GM10847 (cell line): ENCODE results near the gene PPIF.

Experiments
- POLR2A ChIP-seq: IDR thresholded peaks from 2 replicates; pipeline ENCODE4 v1.6.1; 2011; ENCODE audit not compliant: insufficient read length; ENCODE audit errors: extremely low read depth

Gene PPIF

DNA sequence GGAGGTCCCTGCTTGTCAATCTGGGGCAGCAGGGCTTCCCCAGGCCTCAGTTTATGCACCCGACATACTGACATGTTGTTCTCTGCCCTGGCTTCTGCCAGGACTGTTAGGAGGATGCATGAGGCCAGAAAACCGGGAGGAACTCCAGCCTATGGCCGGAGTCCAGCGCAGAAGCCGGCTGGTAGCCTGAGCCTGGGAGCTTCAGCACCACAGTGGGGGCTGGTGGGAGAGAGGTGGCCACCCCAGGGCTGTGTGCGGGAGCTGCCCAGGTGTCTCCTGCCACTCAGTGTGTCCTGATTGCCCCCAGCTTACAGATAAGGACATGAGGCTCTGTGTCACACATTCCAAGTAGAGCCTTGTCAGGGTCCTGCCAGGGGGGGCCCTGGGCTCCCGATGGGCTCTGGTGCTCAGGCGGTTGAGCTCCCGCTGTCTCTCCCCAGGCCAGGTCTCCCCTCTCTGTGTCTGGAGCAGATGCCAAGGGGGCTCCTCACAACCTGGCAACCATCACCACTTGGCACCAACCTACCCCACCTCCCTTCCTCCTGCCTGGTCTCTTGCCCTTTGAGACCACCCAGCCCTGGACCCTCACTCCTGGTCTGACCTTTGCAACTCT, 32.3 kb downstream of the PPIF start:
- no peak for TF ChIP-seq POLR2A

DNA sequence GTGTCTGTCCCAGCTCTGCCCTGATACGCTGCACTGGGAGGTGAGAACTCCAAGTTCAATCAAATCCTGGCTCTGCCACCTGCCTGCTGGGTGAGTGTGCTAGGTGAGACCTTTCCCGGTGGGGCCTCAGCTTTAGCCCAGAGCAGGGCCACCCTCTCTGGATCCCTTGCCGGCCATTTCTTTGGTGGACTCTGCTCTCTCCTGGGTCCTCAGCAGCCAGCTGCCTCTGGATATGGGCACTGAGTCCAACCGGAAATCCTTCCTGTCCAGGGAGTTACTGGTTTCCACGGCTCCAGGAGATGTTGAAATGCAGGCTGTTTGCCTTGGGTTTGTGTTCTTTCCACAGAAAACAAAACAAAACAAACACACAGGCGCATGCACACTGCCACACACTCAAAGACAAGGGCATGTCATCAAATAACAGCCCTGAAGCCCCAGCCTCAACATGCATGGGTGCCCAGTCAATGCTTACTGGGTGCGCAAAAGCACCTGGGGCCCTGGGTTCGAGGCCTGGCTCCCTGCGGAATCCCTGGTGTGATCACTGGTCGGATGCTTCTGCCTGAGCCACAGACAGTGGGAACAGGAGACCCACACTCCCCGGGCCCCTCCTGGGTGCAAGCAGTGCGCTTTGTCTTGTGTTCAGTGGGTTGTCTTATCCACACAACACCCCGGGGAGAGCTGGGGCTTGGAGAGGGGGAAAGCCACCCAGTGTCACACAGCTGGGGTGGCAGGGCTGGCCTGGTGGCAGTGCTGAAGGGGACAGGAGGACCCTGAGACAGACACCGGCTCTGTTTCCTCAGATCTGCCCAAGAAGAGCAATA, 33.1 kb downstream of the PPIF start:
- TF ChIP-seq POLR2A = no peak

DNA sequence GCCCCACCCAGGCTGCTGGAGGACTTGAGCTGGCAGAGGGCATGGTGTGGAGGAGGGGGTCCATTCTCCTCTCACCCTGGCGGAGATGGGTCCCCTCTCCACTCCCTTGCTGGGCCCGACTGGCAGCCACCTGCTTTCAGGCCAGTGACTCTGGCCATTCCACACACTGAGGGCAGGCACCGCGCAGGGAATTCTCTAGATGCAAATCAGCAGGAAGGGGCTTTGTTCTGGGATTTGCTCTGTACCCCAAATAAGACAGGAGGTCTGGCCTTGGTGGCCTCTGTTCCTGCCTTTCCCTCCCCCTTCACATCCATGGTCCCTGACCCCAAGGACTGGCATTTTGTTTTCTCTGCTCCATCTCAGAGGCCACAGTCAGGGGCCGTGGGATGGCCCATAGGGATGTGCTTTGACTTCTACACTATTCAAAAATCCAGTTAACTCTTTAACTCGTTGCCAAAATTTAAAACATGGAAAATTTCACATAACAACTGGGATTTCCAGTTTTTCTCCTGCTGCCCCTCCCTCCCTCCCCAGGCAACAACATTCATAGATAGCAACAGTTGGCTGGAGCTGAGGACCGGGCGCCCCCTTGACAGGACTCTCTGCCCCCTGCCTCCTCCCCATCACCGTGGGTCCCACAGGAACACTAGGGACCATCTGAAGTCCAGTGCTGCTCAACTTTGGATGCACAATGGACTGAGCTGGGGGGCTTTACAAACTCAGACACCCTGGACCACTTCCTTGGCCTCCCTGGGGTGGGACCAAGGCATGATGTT, 33.9 kb downstream of the PPIF start:
- no peak for TF ChIP-seq POLR2A

DNA sequence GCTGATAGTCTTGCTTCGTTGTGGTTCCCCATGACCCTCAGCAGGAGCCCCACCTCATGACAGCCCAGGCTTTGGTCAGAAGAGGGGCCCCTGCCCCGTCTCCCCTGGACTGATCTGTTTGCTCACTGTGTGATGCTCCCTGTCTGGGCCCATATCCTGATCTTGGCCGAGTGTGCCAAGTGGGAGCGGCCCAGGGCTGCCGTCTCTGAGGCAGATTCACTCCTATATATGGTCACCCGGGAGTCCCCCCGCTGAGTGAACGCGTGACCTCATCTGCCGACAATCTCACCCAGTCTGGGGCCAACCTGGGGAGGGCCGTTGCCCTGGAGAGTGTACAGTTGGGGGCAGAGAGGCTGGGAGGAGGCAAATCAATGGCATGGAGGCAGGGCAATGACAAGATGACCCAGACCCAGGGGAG, 34.5 kb downstream of the PPIF start:
- TF ChIP-seq POLR2A = no peak

DNA sequence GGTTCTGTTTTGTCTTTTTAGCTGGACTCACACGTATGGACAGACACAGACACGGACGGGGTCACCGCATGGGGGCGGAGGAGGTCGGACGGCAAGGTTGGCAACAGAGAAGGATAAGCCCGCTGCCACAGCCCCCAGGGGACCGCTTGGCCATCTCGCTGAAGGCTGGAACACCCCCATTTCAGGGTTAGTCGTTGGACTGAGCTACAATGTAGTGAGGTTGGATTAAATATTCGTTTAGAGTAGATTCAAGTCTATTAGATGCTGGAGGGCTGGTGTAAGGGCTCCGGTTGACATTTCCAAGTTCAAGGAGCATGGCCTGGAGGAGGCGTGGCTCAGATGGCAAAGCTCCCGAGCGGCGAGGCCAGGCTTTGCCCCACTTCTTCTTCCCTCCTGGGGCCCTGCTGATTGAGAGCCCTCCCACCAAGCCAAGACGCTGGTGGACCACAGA, 35.2 kb downstream of the PPIF start:
- TF ChIP-seq POLR2A = no peak

DNA sequence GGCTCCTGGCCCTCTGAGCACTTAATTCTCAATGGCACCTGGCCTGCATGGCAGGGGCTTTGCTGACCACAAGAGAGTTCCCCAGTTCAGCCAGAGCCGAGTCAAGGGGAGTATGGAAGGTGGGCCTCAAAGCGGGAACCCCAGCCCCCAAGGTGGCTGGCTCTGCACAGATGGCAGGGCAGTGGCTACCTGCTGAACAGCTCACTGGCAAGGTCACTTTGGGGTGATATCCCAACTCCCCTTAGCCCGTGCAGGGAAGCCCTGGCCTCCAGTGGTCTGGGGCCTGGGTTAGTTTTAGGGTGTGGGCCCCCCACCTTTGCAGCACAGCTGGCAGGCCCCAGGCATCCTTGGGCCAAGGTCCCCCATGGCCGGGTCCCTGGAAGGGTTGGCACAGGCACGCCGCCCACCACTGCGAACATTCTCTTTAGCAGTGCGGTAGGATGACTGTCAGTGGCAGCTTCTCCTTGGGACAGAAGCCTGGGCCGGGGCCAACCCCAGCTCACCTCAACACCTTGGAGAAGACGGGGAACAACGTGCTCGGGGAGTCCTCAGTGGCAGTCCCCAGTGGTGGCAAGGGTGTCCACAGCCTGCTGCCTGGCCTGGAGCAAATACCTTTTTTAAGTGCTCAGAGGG, 36.8 kb downstream of the PPIF start:
- no peak for TF ChIP-seq POLR2A

DNA sequence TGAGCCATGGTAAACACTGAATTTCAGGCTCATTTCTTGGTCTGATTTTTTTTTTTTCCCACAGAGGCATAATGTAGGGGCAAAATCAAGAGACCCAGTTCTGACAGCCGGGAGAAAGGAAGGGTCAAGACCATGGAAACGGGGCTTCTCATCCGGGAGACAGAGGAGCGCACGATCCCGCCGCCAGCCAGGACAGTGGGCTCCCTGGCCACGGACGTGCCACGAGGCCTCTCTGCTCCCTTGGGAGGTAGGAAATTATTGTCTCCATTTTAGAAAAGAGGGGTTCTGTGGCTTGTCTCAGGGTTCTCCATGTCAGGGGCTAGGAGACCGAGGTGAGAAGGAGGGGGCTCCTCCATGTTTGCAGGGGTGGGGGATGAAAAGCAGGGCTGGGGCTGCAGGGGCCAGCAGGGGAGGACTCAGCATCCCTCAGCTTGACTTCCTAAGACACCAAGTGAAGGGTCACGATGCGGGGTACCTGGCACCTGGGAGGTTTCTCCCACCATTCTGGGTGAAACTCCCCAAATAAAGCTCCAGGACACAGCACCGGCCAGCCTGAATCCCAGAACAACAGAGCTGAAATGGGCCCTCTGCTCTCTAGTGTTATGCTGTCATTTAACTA, 37.6 kb downstream of the PPIF start:
- TF ChIP-seq POLR2A = no peak

DNA sequence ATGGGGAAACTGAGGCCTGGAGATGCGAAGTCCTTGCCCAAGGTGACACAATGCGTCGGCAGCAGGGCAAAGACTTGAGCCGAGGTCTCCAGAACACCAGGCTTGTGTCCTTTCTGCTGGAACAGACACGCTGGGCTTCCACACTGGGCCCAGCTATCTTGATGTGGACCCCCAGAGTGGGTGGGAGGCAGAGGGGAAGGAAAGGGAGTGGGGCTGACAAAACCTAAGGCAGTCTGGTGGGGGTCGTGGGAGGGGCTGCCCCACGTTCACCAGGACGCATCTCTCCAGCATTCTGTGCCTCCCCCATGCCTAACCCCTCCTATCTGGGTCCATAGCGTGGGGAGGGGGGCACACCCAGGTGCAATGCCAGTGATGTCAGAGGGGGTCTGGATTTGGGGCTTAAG, 38.1 kb downstream of the PPIF start:
- TF ChIP-seq POLR2A = no peak

- TF ChIP-seq POLR2A = no peak
These were observed 38.7 kb downstream of the PPIF start for GRCh38 chr10:79385804-79386531.

DNA sequence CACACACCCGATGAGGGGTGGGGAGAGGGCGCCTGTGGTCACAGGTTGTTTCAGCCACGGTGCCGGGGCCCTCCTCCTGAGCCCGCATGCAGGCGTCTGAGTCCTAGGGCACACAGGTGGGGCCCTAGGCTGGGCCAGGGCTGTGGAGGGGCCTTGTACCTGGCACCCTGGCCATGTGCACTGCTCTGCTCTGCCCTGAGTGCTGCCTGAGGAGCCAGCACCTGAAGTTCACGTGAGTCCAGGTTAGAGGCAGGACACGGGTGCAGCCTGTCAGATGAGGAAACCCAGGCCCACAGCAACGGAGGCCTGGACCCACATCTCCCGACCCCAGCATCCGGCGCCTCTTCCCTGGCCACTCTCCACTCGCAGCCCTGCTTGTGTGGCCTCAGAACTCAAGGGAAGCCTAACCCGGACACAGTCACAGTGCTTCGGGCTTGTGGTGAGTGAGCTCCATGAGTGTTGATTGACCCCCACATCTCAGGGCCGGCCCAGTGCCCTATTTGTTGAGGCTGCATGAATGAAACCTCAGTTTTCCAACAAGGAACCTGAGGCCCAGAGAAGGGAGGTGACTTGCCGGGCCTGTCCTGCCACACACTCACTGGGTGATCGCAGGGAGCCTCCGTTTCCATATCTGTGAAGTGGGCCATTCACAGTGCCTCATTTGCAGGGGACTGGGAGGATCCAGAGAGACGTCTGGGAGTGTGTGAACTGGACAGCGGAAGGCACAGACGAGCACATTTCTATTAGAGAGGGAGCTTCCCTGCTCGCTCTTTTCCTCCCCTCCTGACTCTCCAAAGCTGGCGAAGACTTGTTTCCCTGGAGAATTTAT, 39.6 kb downstream of the PPIF start:
- TF ChIP-seq POLR2A = no peak

- TF ChIP-seq POLR2A = no peak
These were observed 40.3 kb downstream of the PPIF start for GRCh38 chr10:79387466-79387973.

DNA sequence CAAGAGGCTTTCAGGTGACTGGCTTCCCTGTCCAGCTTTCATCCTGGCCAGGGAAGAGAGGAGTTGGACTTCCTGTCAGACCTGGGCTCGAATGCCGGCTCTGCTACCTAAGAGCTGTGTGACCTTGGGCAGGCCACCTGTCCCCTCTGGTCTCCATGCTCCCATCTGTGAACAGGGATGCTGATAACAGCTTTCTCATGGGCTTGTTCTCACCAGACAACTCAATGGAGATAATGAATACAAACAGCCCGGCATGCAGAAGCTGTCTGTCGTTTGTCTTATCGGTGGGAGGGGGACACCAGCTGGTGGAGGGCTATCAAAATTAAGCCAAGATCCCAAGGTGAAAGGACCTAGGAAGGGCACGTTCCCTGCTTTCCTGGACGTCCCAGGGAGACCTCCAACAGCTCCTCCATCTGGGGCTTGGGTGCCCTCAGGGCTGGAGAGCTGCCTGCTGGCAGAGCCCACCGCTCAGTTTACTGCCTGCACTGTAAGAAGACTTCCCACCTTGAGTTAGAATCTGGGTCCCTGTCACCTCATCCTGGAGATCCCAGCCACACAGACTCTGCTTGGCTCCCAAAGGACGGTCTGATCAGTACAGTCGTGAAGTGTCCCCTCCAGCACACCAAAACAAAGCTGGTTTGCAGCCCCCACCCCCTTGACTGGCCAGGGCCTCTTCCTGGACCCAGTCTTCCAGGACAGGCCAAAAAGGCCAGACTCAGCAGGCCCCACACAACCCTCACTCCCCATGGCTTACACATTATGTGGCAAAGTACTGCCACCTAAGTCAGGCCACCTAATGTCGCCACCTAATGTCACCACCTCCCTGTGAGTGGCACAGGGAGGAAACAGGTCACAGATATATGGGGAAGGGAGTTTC, 40.9 kb downstream of the PPIF start:
- no peak for TF ChIP-seq POLR2A
